SK-N-MC (cell line): Measurements from ENCODE around the gene CCL4.

Experiments
- EZH2 ChIP-seq: fragments of 200-600 bp; sonication (generic); IDR thresholded peaks from one replicate; pipeline ENCODE4 v1.6.1; 2017; ENCODE audit warnings: antibody characterized with exemption
- POLR2AphosphoS5 ChIP-seq: IDR thresholded peaks from 2 replicates; pipeline ENCODE4 v1.6.1; 2012; ENCODE audit warnings: mild to moderate bottlenecking, low read depth, low read length, borderline replicate concordance

- TF ChIP-seq EZH2 (no peak), POLR2AphosphoS5 (no peak)
These were observed 21.5 kb downstream of the CCL4 start for GRCh38 chr17:36124879-36125824.
